ENCODE results near the gene PCNX3. TPM values are rescaled to one million over a fixed set of nuclear protein-coding genes. Genes with fewer than 3 reads are reported as not detected.
A peak's percentile ranks its signal among the peaks of the same experiment; 100 is the strongest.

PCNX3 gene
- total and polyA plus RNA-seq, 12 donors: 9.0 to 45.0 (median 33.4) TPM

- TF ChIP-seq POLR2A (IDR thresholded peaks at IDR 0.05) (no peak), CTCF (IDR thresholded peaks at IDR 0.05) (no peak)
- DNase-seq: no peak
- WGBS, 4 donors: 86 to 94% (median 91%) methylated on average over 5 to 14 of the region's 14 CpGs
- peaks cover 0 to 73% of the 10 kb centered on the region in 2 donors for H3K36me3 ChIP-seq (replicated peaks in 1 of 2)
- no peaks in the 10 kb centered on the region for H3K27me3 ChIP-seq
- no peak overlapping the region for H3K4me3 ChIP-seq
- H3K4me1 ChIP-seq (replicated peaks in 1 of 2): peaks cover 20 to 21% of the 10 kb centered on the region in 2 donors
- no peaks in the 10 kb centered on the region for H3K9me3 ChIP-seq (replicated peaks in 1 of 3)
- intact Hi-C loops (cut with DNase I): no loop called here
- H3K27ac ChIP-seq: no peak overlapping the region
These were observed 18.5 kb downstream of the PCNX3 start for GRCh38 chr11:65634109-65634436.

- peaks cover 0 to 69% of the 10 kb centered on the region in 2 donors for H3K36me3 ChIP-seq (replicated peaks in 1 of 2)
- no peaks in the 10 kb centered on the region for H3K9me3 ChIP-seq (replicated peaks in 1 of 3)
- intact Hi-C loops (cut with DNase I): no loop called here
- TF ChIP-seq CTCF (IDR thresholded peaks at IDR 0.05): no peak
- no peak for TF ChIP-seq POLR2A (IDR thresholded peaks at IDR 0.05)
- no peak for DNase-seq
- no peaks in the 10 kb centered on the region for H3K27me3 ChIP-seq
- H3K4me1 ChIP-seq (replicated peaks in 1 of 2): peaks cover 23 to 25% of the 10 kb centered on the region in 2 donors
- H3K4me3 ChIP-seq: no peak overlapping the region
- no peak overlapping the region for H3K27ac ChIP-seq
- WGBS, 4 donors: 80 to 92% (median 90%) methylated on average over 1 to 11 of the region's 11 CpGs
These were observed 18.9 kb downstream of the PCNX3 start for GRCh38 chr11:65634440-65634839.

- Histone ChIP-seq H3K36me3 (replicated peaks in 1 of 2) (peaks cover 0 to 62% of the 10 kb centered on the region in 2 donors), H3K27me3 (no peaks in the 10 kb centered on the region), H3K4me3 (no peak overlapping the region), H3K9me3 (replicated peaks in 1 of 3) (no peaks in the 10 kb centered on the region), H3K4me1 (replicated peaks in 1 of 2) (peaks cover 26 to 31% of the 10 kb centered on the region in 2 donors), H3K27ac (no peak overlapping the region)
- intact Hi-C loops (cut with DNase I): no loop called here
- DNase-seq: no peak
- 91 to 93% (median 91%) methylated on average over 31 to 46 of the region's 46 CpGs for WGBS, 4 donors
- TF ChIP-seq POLR2A (IDR thresholded peaks at IDR 0.05) (no peak), CTCF (IDR thresholded peaks at IDR 0.05) (no peak)
These were observed 19.5 kb downstream of the PCNX3 start for GRCh38 chr11:65634905-65635731.

- Histone ChIP-seq H3K9me3 (replicated peaks in 1 of 3) (no peaks in the 10 kb centered on the region), H3K36me3 (replicated peaks in 1 of 2) (peaks cover 0 to 53% of the 10 kb centered on the region in 2 donors), H3K27ac (peak overlapping the region in 2 of 5 donors; percentile 50 to 82), H3K27me3 (no peaks in the 10 kb centered on the region), H3K4me1 (replicated peaks in 1 of 2) (peaks cover 26 to 43% of the 10 kb centered on the region in 2 donors), H3K4me3 (no peak overlapping the region)
- TF ChIP-seq CTCF (IDR thresholded peaks at IDR 0.05) (no peak), POLR2A (IDR thresholded peaks at IDR 0.05) (no peak)
- 82 to 95% (median 92%) methylated on average over 16 to 28 of the region's 28 CpGs for WGBS, 4 donors
- DNase-seq: no peak
- intact Hi-C loops (cut with DNase I): no loop called here
These were observed 20.8 kb downstream of the PCNX3 start for GRCh38 chr11:65636108-65637031.
